Gastrocnemius medialis (tissue), 4 donors: Measurements from ENCODE around the gene PDPN. TPM values are rescaled to one million over a fixed set of nuclear protein-coding genes. Genes with fewer than 3 reads are reported as not detected.

Source experiments
- ATAC-seq, 2 donors: fragments of 150-250 bp; one replicate each; pipeline ENCODE4 v1.9.1; 2016
- DNase-seq, 2 donors: peaks; one replicate each; pipeline ENCODE4 v3.0.0-alpha.2; 2019
- H3K27ac ChIP-seq, 4 donors: fragments of 200-600 bp; sonication (generic); 1 replicate in 1 of 4; 2 replicates in 3 of 4; pipeline ENCODE4 v1.5.1; 2016 to 2018; ENCODE audit warnings: mild to moderate bottlenecking in 2 of 4, moderate library complexity in 1 of 4
- H3K27me3 ChIP-seq, 3 donors: fragments of 200-600 bp; sonication (generic) in 2 of 3; 1 replicate in 1 of 3; 2 replicates in 2 of 3; pipeline versions ENCODE4 v1.5.1 to v1.6.0; 2016 to 2019; ENCODE audit warnings: mild to moderate bottlenecking in 1 of 3, moderate library complexity in 1 of 3
- H3K36me3 ChIP-seq, 2 donors: fragments of 200-600 bp; sonication (generic) in 1 of 2; one replicate each; pipeline ENCODE4 v1.5.1; 2017 to 2018
- H3K4me1 ChIP-seq, 2 donors: fragments of 200-600 bp; sonication (generic) in 1 of 2; one replicate each; pipeline ENCODE4 v1.5.1; 2016 to 2017; ENCODE audit warnings: mild to moderate bottlenecking in 2 of 2
- H3K4me3 ChIP-seq, 4 donors: fragments of 200-600 bp; sonication (generic) in 3 of 4; 1 replicate in 1 of 4; 2 replicates in 3 of 4; pipeline ENCODE4 v1.5.1; 2016 to 2019; ENCODE audit warnings: mild to moderate bottlenecking in 2 of 4
- H3K9me3 ChIP-seq, 3 donors: fragments of 200-600 bp; sonication (generic) in 2 of 3; 1 replicate in 1 of 3; 2 replicates in 2 of 3; pipeline ENCODE4 v1.5.1; 2016 to 2019
- CTCF ChIP-seq, 5 experiments: fragments of 450-650 bp in 3 of 5; fragments of 200-600 bp in 2 of 5; sonication (generic) in 2 of 5; IDR thresholded peaks in 4 of 5; conservative IDR thresholded peaks in 1 of 5; 1 replicate in 4 of 5; 2 replicates in 1 of 5; pipeline ENCODE4 v1.5.1; 2016 to 2019; ENCODE audit warnings: antibody characterized with exemption in 5 of 5, mild to moderate bottlenecking in 3 of 5, moderate library complexity in 3 of 5
- POLR2A ChIP-seq, 2 donors: fragments of 450-650 bp; IDR thresholded peaks; one replicate each; pipeline ENCODE4 v1.6.1; 2017; ENCODE audit warnings: antibody characterized with exemption in 2 of 2, mild to moderate bottlenecking in 2 of 2, moderate library complexity in 2 of 2
- in situ Hi-C, 4 donors: fragments of 200-750 bp; cut with MboI; loops; one replicate each; pipeline versions ENCODE4 v1.15.0 to v1.8.0; 2017; ENCODE audit warnings: low sequenced_read_pairs in 4 of 4
- intact Hi-C: fragments of 100-400 bp; cut with DNase I; formaldehyde crosslinking; loops from one replicate; pipeline ENCODE4 v1.15.1; 2023; ENCODE audit warnings: low total_unique reads
- total RNA-seq, 4 donors: library from RNA; depleted of rRNA; stranded (reverse); fragments of >200 nt; gene quantifications; one replicate each; pipeline versions ENCODE4 v1.1.0 to v1.2.3, GENCODE V29; 2016

PDPN gene
- total RNA-seq, 4 donors from 2014 or later, result 9.8 to 42.5 (median 21.3) TPM

GRCh38 chr1:13577846-13578245, 5.8 kb upstream of the PDPN start:
- TF ChIP-seq POLR2A (IDR thresholded peaks at IDR 0.05) (no peak), CTCF (IDR thresholded peaks at IDR 0.05 in 4 of 5, conservative IDR thresholded peaks at IDR 0.05 in 1 of 5) (no peak)
- H3K27me3 ChIP-seq, result peaks cover 0 to 7% (median 3%) of the 10 kb centered on the region in 3 donors
- DNase-seq, result no peak
- no peak overlapping the region for H3K4me3 ChIP-seq
- no peaks in the 10 kb centered on the region for H3K9me3 ChIP-seq
- no peaks in the 10 kb centered on the region for H3K4me1 ChIP-seq
- no peaks in the 10 kb centered on the region for H3K36me3 ChIP-seq
- H3K27ac ChIP-seq, result no peak overlapping the region
- no peak for ATAC-seq
- intact Hi-C loops (no loop called here), in situ Hi-C loops (no loop called here)

- no peak for ATAC-seq
- H3K4me3 ChIP-seq, result no peak overlapping the region
- intact Hi-C loops, result no loop called here
- H3K27me3 ChIP-seq, result peaks cover 0 to 2% (median 0%) of the 10 kb centered on the region in 3 donors
- H3K27ac ChIP-seq, result no peak overlapping the region
- H3K36me3 ChIP-seq, result no peaks in the 10 kb centered on the region
- in situ Hi-C loops, result no loop called here
- TF ChIP-seq CTCF (IDR thresholded peaks at IDR 0.05 in 4 of 5, conservative IDR thresholded peaks at IDR 0.05 in 1 of 5), result no peak
- TF ChIP-seq POLR2A (IDR thresholded peaks at IDR 0.05), result no peak
- H3K4me1 ChIP-seq, result peaks cover 0 to 15% of the 10 kb centered on the region in 2 donors
- H3K9me3 ChIP-seq, result no peaks in the 10 kb centered on the region
- no peak for DNase-seq
Observed at GRCh38 chr1:13581446-13581845, 2.2 kb upstream of the PDPN start.

DNA sequence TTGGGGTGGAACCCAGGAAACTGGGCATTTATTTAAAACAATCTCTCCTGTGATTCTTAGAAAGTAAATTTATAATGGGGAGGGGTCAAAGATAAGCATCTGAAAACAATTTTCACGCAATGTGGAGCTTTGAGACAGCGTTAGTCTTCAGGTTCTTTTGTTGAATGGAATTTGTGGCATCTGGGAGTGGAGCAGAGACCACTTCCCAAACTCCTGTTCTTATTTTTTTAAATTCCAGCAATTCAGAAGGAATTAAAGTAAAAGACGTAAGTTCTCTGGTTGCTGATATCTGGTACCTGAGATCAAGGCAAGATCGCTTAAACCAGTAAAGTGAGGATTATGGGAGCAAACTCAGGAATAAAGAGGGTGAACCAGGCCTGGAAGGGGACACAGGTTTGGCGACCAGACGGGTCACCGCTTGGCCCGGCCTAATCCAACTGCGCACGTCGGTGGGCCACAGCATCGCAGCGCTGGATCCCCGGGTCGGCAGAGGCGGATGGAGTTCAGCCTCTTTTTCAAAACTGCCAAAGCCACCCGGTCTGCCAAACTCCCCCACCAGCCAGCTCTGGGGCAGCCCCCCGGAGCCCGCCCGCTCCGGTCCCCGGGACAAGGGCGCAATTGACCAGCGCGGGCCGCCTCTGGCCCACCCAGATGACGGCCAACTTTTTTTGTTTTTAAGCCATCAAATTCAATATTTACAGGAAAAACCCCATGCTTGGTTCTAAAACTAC, 754 bp upstream of the PDPN start:
- TF ChIP-seq CTCF (IDR thresholded peaks at IDR 0.05 in 4 of 5, conservative IDR thresholded peaks at IDR 0.05 in 1 of 5) (no peak), POLR2A (IDR thresholded peaks at IDR 0.05) (no peak)
- peaks cover 0 to 15% of the 10 kb centered on the region in 2 donors for H3K4me1 ChIP-seq
- peak overlapping the region; percentile 85 to 96 (median 92) for H3K27ac ChIP-seq
- DNase-seq (no peak), ATAC-seq (no peak)
- peak overlapping the region in 2 of 4 donors; percentile 74 to 81 for H3K4me3 ChIP-seq
- no peaks in the 10 kb centered on the region for H3K36me3 ChIP-seq
- no peaks in the 10 kb centered on the region for H3K27me3 ChIP-seq
- H3K9me3 ChIP-seq, result no peaks in the 10 kb centered on the region
- intact Hi-C loops, result no loop called here
- in situ Hi-C loops, result no loop called here

- H3K27me3 ChIP-seq, result no peaks in the 10 kb centered on the region
Observed at GRCh38 chr1:13583966-13584791, 547 bp downstream of the PDPN start.

More at GRCh38 chr1:13583966-13584791, 547 bp downstream of the PDPN start:
- DNase-seq (peak; percentile 29 to 67), ATAC-seq (peak; percentile 73 to 79)
- H3K9me3 ChIP-seq, result no peaks in the 10 kb centered on the region
- H3K36me3 ChIP-seq, result no peaks in the 10 kb centered on the region
- in situ Hi-C loops (no loop called here), intact Hi-C loops (no loop called here)
- H3K27ac ChIP-seq, result peak overlapping the region; percentile 85 to 96 (median 92)
- peaks cover 0 to 15% of the 10 kb centered on the region in 2 donors for H3K4me1 ChIP-seq
- peak overlapping the region; percentile 74 to 87 (median 80) for H3K4me3 ChIP-seq
- TF ChIP-seq CTCF (IDR thresholded peaks at IDR 0.05 in 4 of 5, conservative IDR thresholded peaks at IDR 0.05 in 1 of 5) (no peak), POLR2A (IDR thresholded peaks at IDR 0.05) (peak; percentile 24 to 46)
